Measurements from ENCODE around the gene PXDN.

PXDN gene, protein sequence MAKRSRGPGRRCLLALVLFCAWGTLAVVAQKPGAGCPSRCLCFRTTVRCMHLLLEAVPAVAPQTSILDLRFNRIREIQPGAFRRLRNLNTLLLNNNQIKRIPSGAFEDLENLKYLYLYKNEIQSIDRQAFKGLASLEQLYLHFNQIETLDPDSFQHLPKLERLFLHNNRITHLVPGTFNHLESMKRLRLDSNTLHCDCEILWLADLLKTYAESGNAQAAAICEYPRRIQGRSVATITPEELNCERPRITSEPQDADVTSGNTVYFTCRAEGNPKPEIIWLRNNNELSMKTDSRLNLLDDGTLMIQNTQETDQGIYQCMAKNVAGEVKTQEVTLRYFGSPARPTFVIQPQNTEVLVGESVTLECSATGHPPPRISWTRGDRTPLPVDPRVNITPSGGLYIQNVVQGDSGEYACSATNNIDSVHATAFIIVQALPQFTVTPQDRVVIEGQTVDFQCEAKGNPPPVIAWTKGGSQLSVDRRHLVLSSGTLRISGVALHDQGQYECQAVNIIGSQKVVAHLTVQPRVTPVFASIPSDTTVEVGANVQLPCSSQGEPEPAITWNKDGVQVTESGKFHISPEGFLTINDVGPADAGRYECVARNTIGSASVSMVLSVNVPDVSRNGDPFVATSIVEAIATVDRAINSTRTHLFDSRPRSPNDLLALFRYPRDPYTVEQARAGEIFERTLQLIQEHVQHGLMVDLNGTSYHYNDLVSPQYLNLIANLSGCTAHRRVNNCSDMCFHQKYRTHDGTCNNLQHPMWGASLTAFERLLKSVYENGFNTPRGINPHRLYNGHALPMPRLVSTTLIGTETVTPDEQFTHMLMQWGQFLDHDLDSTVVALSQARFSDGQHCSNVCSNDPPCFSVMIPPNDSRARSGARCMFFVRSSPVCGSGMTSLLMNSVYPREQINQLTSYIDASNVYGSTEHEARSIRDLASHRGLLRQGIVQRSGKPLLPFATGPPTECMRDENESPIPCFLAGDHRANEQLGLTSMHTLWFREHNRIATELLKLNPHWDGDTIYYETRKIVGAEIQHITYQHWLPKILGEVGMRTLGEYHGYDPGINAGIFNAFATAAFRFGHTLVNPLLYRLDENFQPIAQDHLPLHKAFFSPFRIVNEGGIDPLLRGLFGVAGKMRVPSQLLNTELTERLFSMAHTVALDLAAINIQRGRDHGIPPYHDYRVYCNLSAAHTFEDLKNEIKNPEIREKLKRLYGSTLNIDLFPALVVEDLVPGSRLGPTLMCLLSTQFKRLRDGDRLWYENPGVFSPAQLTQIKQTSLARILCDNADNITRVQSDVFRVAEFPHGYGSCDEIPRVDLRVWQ (N-terminal part only)
- total RNA-seq: 0 to 7.2 (median 0.49) reads per million in 9 experiments

DNA sequence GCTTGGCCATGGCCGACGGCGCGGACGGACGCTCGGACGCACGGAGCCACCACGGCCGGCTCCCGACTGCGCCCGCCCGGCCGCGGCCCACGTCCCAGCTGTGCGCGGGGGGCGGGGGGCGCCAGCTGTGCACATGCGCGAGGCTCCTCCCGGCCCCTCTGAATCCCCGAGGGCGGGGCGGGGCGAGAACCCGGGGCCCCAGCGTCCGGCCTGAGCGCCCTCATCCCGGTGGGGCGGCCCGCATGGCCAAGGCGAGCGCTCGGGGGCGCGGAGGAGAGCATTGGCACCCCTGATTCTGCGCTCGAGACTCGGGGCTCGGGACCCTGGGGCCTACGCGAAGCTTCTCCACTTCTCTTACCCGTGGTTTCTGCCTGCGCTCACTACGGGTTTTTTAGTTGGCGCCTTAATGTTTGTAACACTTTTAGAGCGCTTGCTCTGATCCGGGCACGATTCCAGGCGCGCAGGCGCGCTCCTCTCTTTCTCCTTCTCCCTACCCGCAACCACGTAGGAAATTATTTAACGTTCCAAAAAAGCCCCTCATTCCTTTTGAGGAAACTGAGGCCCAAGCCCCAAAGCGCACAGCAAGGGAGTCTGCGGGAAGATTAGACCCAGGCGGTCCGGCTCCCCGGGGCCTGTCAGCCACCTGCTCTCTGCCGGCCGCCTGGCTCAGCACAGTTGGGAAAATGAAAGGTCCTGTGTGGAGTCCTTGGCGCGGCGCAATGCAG is at the start of gene PXDN:
PXDN (minus strand) TSS at position 70 of the 725 bp plus-strand sequence; CDS start at position 10, 60 bp downstream.
- Mint-ChIP-seq H3K9me3 (peaks cover 2 to 13% of the 10 kb centered on the region in 2 donors), H3K4me1 (ENCODE audit: low read depth in 2 of 2) (peaks cover 0 to 2% of the 10 kb centered on the region in 2 donors), H3K4me3 (peak within 1 kb of the TSS in 1 of 2 donors; percentile 53), H3K27me3 (peaks cover 12 to 62% of the 10 kb centered on the region in 2 donors), H3K27ac (no peak within 1 kb of the TSS), H3K36me3 (ENCODE audit: insufficient read depth) (no peaks in the 10 kb centered on the region)
- no peak for DNase-seq
- ATAC-seq (replicated peaks): no peak

DNA sequence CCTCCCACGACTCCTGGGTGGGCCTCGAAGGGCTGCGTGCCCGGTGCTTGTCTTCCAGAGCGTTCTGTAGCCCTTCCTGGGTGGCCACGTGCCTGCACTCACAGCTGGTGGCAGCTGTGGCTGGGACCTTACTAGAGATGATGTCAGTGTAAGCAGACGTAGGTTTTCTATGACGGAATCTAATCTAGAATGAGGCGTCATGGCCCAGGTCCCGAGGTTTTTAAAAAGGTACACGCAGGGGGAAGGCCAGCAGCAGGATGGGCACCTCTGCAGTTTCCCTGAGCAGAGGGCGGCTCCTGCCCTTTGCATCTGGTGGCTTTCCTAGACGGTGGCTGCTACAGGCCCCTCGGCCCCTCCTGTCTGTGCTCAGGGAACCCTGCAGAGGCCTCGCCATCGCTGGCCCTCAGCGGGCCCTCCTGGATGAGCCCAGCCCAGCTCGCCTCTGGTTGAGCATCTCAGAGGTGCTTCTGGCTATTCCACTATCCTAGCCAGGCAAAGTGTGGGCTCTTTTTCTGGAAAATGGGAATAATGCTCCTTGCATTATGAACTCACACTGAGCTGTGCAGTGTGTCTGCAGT is 49.6 kb upstream of the PXDN start:
- no peak for ATAC-seq (replicated peaks)
- Mint-ChIP-seq H3K4me3 (no peak overlapping the region), H3K4me1 (ENCODE audit: low read depth in 2 of 2) (peaks cover 0 to 2% of the 10 kb centered on the region in 2 donors)

DNA sequence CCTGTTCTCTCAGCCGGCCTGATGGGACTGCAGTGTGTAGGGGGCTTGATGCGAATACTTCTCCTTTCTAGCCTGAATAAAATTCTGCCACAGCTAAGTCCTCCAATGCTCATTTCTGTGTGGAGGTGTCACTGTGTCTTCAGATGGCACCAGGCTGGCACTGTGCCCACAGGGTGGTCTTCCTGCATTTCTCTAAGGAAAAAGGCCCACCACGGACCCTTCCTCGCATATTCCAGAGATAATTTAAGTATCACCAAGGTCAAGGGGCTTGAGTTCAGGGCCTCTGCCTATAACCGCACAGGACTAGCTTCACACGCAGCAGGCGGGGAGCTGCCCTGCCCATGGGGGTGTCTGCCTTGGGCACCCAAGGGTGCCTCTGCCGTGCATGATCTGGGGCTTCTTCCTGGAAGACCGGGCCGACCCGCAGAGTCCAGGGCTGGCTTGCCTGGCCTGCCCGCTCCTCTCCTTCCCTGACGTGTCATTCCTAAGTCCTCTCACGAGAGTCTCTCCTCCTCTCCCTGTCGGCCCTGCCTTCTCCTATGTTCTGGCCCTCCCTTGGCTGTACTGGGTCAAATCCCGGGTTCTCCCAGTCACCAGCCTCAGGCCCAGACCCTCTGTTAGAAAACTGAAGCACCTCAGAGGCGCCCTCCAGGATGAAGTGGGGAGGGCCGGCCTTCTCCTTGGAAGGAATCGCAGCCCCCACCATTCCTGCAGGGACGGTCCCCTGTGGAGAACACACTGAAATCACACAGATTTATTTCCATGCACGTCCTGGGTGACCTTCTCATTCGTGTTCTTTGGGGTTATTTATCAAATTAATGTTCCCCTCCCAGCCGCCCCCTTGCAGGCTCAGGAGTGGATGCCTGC is 48.9 kb upstream of the PXDN start:
- Mint-ChIP-seq H3K27ac (no peak overlapping the region), H3K9me3 (no peaks in the 10 kb centered on the region), H3K4me1 (ENCODE audit: low read depth in 2 of 2) (peaks cover 0 to 2% of the 10 kb centered on the region in 2 donors), H3K4me3 (no peak overlapping the region), H3K36me3 (ENCODE audit: insufficient read depth) (no peaks in the 10 kb centered on the region), H3K27me3 (peaks cover 0 to 5% of the 10 kb centered on the region in 2 donors)
- DNase-seq: no peak
- ATAC-seq (replicated peaks): no peak

More for the DNA sequence above, 49.6 kb upstream of the PXDN start:
- Mint-ChIP-seq H3K36me3 (ENCODE audit: insufficient read depth) (no peaks in the 10 kb centered on the region), H3K27ac (no peak overlapping the region), H3K27me3 (no peaks in the 10 kb centered on the region), H3K9me3 (no peaks in the 10 kb centered on the region)
- DNase-seq: no peak

DNA sequence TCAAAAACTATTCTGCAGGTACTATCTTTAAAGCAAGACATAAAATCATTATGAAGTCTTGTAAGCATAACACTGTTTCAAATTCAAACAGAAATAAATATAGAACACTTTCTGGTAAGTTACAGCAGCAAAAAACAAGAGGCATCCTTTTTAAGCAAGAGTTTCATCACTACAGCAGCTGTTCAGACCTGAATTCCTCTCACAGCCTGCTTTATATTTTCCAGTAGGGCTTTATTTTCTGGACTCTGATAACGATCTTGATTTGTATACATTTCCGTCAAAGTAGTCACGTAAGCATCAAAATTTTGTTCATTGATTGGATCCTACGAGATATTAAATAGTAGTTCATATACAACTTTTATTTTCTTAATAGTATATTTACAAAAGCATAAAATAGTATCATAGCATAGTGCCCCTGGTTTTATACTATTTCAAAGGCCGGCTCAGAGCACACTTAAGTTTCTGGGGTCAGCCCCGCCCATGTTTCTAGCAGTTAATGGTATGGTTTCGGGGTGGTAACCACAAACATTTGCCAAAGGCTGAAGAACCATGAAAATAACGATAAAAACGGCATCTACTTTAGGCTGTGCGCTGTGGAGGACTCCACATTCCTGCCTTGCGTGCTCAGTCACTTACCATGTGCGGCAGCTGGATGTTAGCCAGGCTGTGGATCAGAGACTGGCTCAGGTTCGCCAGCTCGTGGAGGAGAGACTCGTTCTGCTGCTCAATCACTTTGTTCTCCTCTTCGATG is 47.5 kb upstream of the PXDN start:
- H3K9me3 Mint-ChIP-seq: no peaks in the 10 kb centered on the region
- no peak overlapping the region for H3K27ac Mint-ChIP-seq
- H3K4me3 Mint-ChIP-seq: no peak overlapping the region
- no peak for ATAC-seq (replicated peaks)
- H3K36me3 Mint-ChIP-seq (ENCODE audit: insufficient read depth): no peaks in the 10 kb centered on the region
- H3K4me1 Mint-ChIP-seq (ENCODE audit: low read depth in 2 of 2): peaks cover 0 to 2% of the 10 kb centered on the region in 2 donors
- no peak for DNase-seq
- peaks cover 0 to 11% of the 10 kb centered on the region in 2 donors for H3K27me3 Mint-ChIP-seq

DNA sequence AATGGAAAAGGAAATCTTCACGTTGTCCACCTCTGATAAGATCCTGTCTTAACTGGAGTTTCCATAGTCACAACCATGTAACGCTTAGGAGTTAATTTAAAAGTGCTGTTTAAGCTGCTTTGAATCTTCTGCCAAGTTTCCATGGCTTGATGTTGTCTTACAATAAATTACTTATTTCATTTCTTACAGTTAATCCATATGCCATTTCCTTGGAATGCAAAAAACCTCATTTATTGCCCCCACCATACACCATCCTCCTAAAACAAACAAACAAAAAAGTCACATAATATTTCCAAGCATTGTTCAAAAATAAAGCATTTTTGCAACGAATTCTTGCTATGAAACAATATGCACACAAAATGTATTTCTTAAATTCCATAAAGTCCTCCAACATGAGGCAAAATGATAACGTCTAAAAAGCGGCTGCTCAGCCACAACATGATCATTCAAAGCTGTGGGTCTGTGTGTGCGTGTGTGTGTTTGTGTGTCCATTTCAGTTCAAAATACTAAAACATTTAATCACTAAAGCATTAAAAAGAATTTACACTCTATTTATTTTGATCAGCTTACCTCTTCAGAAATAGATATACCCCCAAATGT is 46.8 kb upstream of the PXDN start:
- H3K4me3 Mint-ChIP-seq: no peak overlapping the region
- H3K4me1 Mint-ChIP-seq (ENCODE audit: low read depth in 2 of 2): no peaks in the 10 kb centered on the region
- DNase-seq: no peak
- H3K27me3 Mint-ChIP-seq: peaks cover 0 to 11% of the 10 kb centered on the region in 2 donors
- no peak for ATAC-seq (replicated peaks)
- no peak overlapping the region for H3K27ac Mint-ChIP-seq
- no peaks in the 10 kb centered on the region for H3K36me3 Mint-ChIP-seq (ENCODE audit: insufficient read depth)
- H3K9me3 Mint-ChIP-seq: no peaks in the 10 kb centered on the region

DNA sequence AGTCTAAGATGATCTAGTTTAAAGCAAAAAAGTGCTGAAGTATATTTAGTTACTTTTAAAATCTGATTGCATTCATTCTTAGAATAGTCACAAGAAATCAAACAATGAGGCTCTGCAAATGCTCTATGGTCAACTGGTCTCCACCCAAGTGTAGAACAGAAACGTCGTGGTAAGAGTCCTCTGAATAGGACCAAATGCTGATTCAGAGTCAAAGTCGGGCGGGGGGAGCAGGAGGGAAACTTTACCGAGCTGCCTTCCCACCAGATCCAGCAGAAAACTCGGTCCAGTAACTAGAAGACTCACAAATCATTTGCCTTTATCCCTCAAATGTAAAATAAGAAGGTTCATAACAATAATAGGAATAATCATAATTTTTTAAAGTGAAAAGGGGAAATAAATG is 46.2 kb upstream of the PXDN start:
- H3K9me3 Mint-ChIP-seq: no peaks in the 10 kb centered on the region
- H3K4me1 Mint-ChIP-seq (ENCODE audit: low read depth in 2 of 2): no peaks in the 10 kb centered on the region
- H3K4me3 Mint-ChIP-seq: no peak overlapping the region
- peaks cover 0 to 11% of the 10 kb centered on the region in 2 donors for H3K27me3 Mint-ChIP-seq
- DNase-seq: no peak
- H3K36me3 Mint-ChIP-seq (ENCODE audit: insufficient read depth): no peaks in the 10 kb centered on the region
- no peak for ATAC-seq (replicated peaks)
- H3K27ac Mint-ChIP-seq: no peak overlapping the region

DNA sequence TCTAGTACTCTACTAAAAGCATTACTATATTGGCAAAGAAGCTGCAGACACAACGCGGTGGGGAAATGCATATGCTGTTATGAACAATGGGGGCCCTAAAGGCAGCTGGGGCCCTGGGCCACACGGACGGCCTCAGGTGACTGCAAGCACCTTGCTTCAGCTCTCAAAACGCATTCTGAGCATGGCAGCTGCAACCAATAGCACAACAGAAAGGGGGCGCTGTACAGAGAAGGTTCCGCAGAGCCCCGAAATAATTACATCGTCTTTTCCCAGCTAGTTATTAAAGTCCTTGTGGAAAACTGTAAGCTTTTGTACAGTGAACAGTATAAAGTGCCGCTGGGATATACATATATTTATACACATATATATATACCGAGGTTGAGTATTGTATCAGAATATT is 45.3 kb upstream of the PXDN start:
- Mint-ChIP-seq H3K9me3 (no peaks in the 10 kb centered on the region), H3K4me1 (ENCODE audit: low read depth in 2 of 2) (no peaks in the 10 kb centered on the region), H3K36me3 (ENCODE audit: insufficient read depth) (no peaks in the 10 kb centered on the region), H3K27me3 (peaks cover 0 to 11% of the 10 kb centered on the region in 2 donors), H3K4me3 (no peak overlapping the region), H3K27ac (no peak overlapping the region)
- DNase-seq: no peak
- ATAC-seq (replicated peaks): no peak

DNA sequence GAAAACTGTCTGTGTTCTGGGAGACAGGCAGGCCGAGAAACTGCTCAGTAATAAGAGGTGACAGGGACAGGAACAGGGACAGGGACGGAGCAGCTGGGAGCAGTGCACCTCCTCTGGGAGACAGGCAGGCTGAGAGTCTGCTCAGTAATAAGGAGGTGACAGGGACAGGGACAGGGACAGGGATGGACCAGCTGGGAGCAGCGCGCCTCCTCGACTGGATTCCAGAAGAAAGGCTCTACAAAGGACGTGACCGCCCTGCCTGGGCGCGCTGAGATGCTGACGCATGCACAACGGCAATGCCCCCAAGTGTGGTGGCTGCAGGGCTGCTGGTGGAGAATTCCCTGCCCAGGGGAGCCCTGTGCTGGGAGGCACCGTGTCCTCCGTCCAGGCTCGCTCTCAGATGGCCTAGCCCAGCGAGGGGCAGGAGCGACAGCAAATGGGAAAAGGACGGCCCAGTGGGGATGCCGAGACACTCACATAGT is 44.2 kb upstream of the PXDN start:
- Mint-ChIP-seq H3K36me3 (ENCODE audit: insufficient read depth) (no peaks in the 10 kb centered on the region), H3K27me3 (peaks cover 0 to 11% of the 10 kb centered on the region in 2 donors), H3K9me3 (no peaks in the 10 kb centered on the region), H3K4me3 (no peak overlapping the region), H3K4me1 (ENCODE audit: low read depth in 2 of 2) (no peaks in the 10 kb centered on the region), H3K27ac (no peak overlapping the region)
- DNase-seq (no peak), ATAC-seq (replicated peaks) (no peak)

DNA sequence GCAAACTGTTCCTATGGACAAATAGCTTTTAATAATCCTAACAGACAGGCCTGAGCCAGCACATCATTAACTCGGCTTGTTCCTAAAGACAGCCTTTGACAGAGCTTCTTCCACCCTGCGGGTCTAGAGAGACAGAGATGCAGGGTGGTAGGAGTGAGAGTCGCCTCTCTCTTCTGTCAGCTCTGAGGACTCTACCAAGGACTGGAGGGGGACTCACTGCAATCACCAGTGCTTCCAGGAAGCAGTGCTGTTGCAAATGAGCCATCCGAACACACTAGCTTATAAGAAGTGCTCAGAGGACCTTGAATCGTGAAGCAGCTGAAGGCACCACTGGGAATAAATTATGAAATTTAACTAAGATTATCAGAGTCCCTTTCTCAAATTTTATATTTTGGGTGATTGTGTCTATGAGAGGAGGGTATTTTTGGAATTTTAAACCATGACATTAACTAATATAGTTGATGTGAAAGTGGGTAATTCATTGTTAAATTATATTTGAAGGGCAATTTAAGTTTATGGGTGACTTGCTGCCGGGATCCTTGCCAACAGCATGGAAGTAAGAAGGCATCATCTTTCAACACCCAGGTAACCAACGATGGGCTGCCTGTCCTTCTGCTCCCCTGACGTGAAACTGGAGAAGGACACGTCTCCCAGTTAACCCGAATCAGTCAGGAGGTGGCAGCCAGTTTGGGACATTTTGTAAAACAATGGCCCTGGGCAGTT is 43.6 kb upstream of the PXDN start:
- ATAC-seq (replicated peaks): no peak
- H3K36me3 Mint-ChIP-seq (ENCODE audit: insufficient read depth): no peaks in the 10 kb centered on the region
- no peak overlapping the region for H3K4me3 Mint-ChIP-seq
- no peak for DNase-seq
- peaks cover under 1 to 12% of the 10 kb centered on the region in 2 donors for H3K27me3 Mint-ChIP-seq
- H3K9me3 Mint-ChIP-seq: no peaks in the 10 kb centered on the region
- H3K4me1 Mint-ChIP-seq (ENCODE audit: low read depth in 2 of 2): no peaks in the 10 kb centered on the region
- no peak overlapping the region for H3K27ac Mint-ChIP-seq

DNA sequence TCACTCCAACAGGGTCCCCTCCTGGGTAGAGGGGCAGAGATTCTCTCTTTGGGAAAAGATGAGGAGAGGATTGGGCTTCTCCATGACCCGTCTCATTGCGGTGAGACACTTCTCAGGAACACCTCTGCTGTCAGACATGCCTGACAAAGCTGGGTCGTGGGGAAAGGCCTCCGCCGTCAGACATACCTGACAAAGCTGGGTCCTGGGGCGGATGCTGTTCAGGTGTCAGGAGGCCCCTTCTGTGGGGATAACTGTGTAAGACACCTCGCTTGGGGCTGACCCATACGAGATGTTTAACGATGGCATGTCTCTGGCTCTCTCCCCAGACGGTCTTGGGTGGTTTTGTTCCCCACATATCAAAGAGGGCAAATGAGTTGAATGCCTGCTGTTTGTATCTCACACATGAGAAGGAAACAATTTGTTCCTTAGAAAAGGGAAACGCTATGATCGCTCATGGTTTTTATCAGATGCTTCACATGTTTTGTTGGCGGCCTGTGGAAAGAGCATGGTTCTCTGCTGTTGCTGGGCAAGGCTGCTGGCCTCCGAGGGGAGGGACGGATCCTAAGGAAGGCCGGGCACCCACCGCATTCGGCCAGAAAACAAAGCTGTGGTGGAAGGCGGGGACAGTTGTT is 40.8 kb upstream of the PXDN start:
- ATAC-seq (replicated peaks): no peak
- Mint-ChIP-seq H3K4me3 (no peak overlapping the region), H3K9me3 (no peaks in the 10 kb centered on the region)

More for the DNA sequence above, 40.8 kb upstream of the PXDN start:
- no peaks in the 10 kb centered on the region for H3K36me3 Mint-ChIP-seq (ENCODE audit: insufficient read depth)
- H3K27me3 Mint-ChIP-seq: peaks cover 7 to 23% of the 10 kb centered on the region in 2 donors
- DNase-seq: no peak
- no peaks in the 10 kb centered on the region for H3K4me1 Mint-ChIP-seq (ENCODE audit: low read depth in 2 of 2)
- no peak overlapping the region for H3K27ac Mint-ChIP-seq
